Measurements from ENCODE around the gene AFP. TPM values are rescaled to one million over a fixed set of nuclear protein-coding genes. Genes with fewer than 3 reads are reported as not detected.

The AFP gene
- total and polyA plus RNA-seq, 9 of the 15 experiments (the other 6 are each of a cell fraction or from before 2014, with no cell fraction given), result 0.47 to 6.2 (median 3.0) TPM

GRCh38 chr4:73452953-73453700, 17.1 kb downstream of the AFP start:
- Histone ChIP-seq H3K4me1 (replicated peaks in 1 of 2; ENCODE audit: control insufficient read depth in 2 of 2, insufficient read depth in 2 of 2, low read length in 2 of 2) (peaks cover 5 to 17% of the 10 kb centered on the region in 2 experiments; a peak in 4 of 5 replicates), H3K9ac (ENCODE audit: insufficient read depth in 1 of 2, low read depth in 2 of 2, low read length in 2 of 2) (no peak overlapping the region), H3K9me3 (replicated peaks; ENCODE audit: control insufficient read depth, insufficient read depth, low read depth, low read length) (no peaks in the 10 kb centered on the region), H3K36me3 (ENCODE audit: control insufficient read depth, insufficient read depth, low read length) (no peaks in the 10 kb centered on the region), H3K4me3 (no peak overlapping the region), H3K9me1 (ENCODE audit: control insufficient read depth, insufficient read depth, low read length) (no peaks in the 10 kb centered on the region), H3K4me2 (ENCODE audit: insufficient read depth, low read length) (peak overlapping the region; percentile 10; the same call in 1 of the 2 replicates), H3K79me2 (ENCODE audit: control insufficient read depth, insufficient read depth, low read length) (no peaks in the 10 kb centered on the region), H4K20me1 (replicated peaks; ENCODE audit: control insufficient read depth, insufficient read depth, low read length) (no peaks in the 10 kb centered on the region), H3K27ac (ENCODE audit: extremely low read depth, low read depth, low read length) (no peak overlapping the region), H3K27me3 (ENCODE audit: control insufficient read depth in 2 of 2, insufficient read depth in 2 of 2, low read length in 2 of 2) (no peaks in the 10 kb centered on the region), H2AFZ (ENCODE audit: low read depth, low read length) (peak overlapping the region; percentile 49; the same call in 1 of the 2 replicates)
- POLR2A ChIA-PET, result interaction anchor here (1.7 kb wide), 1 partner anchor 10 kb away, joined by 5 read pairs; no protein-coding TSS in a partner anchor
- CTCF ChIA-PET (ENCODE audit: low intra/inter-chr PET ratio), result no interaction called here
- FAIRE-seq (no peak), DNase-seq (ENCODE audit: extremely low read depth in 1 of 4, low spot score in 3 of 4) (no peak), ATAC-seq (peak; percentile 47; the same call in 2 of the 3 replicates)
- intact Hi-C loops (cut with micrococcal nuclease), result no loop called here
- in situ Hi-C loops (cut with MboI), result no loop called here
- 17% methylated on average over 2 of the region's 2 CpGs for WGBS (ENCODE audit: insufficient coverage, low coverage, missing lambda C conversion rate)
- no TSS peak for BruUV-seq (replicated peaks)
- TF ChIP-seq GABPA (tag; conservative IDR thresholded peaks at IDR 0.05; ENCODE audit: low read depth) (0 out of 2 replicates have a peak, but pooled peaks have one; percentile 5), ZNF408 (CRISPR knock-in tag; IDR thresholded peaks at IDR 0.05; ENCODE audit: low read depth) (no peak), CBFB (CRISPR knock-in tag; IDR thresholded peaks at IDR 0.05) (no peak), CHAMP1 (IDR thresholded peaks at IDR 0.05) (no peak), FOXO4 (CRISPR knock-in tag; IDR thresholded peaks at IDR 0.05) (no peak), ZKSCAN1 (IDR thresholded peaks at IDR 0.05; ENCODE audit: low read depth, low read length) (no peak), MLLT1 (IDR thresholded peaks at IDR 0.05) (peak in 1 of 2 experiments; percentile 98; a peak in 2 of 4 replicates), CGGBP1 (CRISPR knock-in tag; IDR thresholded peaks at IDR 0.05) (no peak), MECOM (CRISPR knock-in tag; IDR thresholded peaks at IDR 0.05) (no peak)
- TF ChIP-seq, protein P1, sequence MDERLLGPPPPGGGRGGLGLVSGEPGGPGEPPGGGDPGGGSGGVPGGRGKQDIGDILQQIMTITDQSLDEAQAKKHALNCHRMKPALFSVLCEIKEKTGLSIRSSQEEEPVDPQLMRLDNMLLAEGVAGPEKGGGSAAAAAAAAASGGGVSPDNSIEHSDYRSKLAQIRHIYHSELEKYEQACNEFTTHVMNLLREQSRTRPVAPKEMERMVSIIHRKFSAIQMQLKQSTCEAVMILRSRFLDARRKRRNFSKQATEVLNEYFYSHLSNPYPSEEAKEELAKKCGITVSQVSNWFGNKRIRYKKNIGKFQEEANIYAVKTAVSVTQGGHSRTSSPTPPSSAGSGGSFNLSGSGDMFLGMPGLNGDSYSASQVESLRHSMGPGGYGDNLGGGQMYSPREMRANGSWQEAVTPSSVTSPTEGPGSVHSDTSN (CRISPR knock-in tag; IDR thresholded peaks at IDR 0.05; ENCODE audit: low read depth), result no peak
- TF ChIP-seq, protein P1 (tag; conservative IDR thresholded peaks at IDR 0.05; ENCODE audit: low read depth), result no peak
